Measurements from ENCODE around the gene PTPRF.
"Not testable (repeated sequence)": the region's sequence is repeated elsewhere in the genome, so short reads cannot be mapped to it uniquely, and the experiment has no call there.

The PTPRF gene

DNA sequence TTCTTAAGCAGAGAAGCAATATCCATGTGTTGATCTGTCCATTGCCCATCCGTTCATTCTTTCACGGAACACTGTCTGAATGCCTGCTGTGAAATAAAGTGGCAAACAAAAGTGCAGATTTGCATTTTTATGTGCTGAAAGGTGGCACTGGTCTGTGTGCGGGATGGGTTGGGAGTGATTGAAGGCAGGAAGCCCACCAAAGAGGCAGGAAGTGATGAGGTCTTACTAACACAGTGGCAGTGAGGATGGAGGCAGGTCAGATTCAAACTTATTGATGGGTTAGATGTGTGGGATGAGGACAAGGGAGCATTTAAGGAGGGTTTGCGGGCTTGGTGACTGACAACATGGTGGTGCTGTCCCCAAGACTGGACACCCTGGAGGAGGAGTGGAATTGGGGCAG is 8.3 kb downstream of the PTPRF start:
- no peak for DNase-seq

GRCh38 chr1:43539726-43540434 is 9.2 kb downstream of the PTPRF start:
- DNase-seq: no peak

GRCh38 chr1:43540653-43541071 is 10.0 kb downstream of the PTPRF start:
- DNase-seq: no peak

GRCh38 chr1:43541141-43541540 is 10.5 kb downstream of the PTPRF start:
- DNase-seq: no peak

DNA sequence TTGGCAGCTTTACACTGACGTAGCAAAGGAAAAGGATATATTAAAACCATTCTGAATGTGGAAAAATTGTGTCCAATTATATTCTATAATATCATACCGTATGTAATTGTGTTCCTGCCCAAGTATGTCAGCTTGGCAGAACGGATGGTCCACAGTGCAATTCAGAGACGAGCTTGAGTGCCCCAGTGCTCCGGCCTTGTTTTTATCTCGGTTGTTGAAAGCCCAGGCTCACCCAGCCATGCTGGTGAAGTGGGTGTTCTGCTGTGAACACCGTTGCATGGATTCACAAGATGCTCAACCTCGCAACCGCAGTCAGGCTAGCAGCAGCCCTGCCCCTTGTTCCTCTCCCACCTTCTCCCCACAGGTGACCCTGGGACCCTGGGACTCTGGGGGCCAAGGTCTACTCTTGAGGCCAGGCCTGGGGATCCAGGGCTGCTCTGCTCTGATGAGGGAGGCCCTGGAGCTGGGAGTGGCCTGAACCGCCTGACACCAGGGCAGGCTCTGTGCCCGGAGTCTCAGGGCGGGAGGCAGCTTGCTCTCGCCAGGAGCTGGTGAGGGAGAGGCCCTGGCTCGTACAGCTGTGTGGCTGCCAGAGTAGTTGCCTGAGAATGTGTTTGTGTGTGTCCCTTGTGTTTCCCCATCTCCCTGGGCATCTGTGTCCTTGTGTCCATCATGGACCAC is 11.2 kb downstream of the PTPRF start:
- DNase-seq: peak; percentile 41 to 73

GRCh38 chr1:43542527-43543458 is 12.1 kb downstream of the PTPRF start:
- no peak for DNase-seq

- no peak for DNase-seq
Measured at GRCh38 chr1:43543567-43543966, 12.9 kb downstream of the PTPRF start.

DNA sequence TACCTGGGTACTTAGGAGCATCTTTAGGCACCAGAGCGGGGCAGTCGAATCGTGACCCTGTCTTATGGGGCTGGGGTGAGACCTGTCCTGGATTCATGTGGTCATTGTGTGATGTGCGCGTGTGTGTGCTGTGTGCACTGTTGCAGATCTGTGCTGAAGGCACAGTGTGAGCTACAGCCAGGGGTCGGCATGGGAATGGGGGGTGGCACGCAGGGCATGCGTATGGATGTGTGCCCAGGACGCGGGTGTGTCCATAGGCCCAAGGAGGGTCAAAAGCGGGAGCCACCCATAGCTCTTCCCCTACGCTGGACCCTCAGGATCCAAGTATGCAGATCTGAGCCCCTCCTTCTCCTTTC is 14.6 kb downstream of the PTPRF start:
- no peak for DNase-seq

DNA sequence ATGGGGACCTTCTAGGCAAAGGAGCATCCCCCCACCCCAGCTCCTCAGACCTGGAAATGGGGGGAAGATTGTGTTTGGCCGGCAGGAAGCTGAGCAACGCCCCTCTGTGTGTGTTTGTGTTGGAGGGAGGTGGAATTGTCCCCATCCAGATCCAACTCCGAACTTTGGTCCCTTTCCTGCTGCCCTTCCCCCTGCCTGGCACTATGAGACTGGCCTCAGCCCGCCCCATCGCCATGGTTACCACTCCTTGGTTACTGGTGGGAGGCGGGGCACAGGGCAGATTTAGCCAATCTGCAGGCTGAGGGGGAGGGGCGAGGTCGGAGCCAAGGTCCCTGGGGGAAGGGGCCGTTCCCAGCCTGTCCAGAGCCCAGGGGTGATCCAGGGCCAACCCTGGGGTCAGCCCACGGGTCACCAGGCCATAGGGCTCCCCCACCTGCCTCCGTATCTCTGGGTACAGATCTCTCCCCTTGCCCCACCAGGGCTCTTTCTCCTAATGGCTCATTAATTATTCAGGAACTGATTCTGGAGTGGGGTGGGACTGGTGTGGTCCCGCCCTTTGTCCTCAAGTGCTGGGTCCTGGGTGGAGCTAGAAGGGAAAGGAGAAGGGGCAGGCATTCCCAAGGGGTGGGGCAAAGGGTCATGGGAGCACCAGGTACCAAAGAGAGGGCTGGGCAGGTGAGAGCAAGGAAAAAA is 15.2 kb downstream of the PTPRF start:
- peak; percentile 89 to 90 for DNase-seq

GRCh38 chr1:43546388-43547100 is 15.9 kb downstream of the PTPRF start:
- no peak for DNase-seq

GRCh38 chr1:43547538-43548072 is 16.9 kb downstream of the PTPRF start:
- peak in 1 of 2 experiments; percentile 14 for DNase-seq

DNA sequence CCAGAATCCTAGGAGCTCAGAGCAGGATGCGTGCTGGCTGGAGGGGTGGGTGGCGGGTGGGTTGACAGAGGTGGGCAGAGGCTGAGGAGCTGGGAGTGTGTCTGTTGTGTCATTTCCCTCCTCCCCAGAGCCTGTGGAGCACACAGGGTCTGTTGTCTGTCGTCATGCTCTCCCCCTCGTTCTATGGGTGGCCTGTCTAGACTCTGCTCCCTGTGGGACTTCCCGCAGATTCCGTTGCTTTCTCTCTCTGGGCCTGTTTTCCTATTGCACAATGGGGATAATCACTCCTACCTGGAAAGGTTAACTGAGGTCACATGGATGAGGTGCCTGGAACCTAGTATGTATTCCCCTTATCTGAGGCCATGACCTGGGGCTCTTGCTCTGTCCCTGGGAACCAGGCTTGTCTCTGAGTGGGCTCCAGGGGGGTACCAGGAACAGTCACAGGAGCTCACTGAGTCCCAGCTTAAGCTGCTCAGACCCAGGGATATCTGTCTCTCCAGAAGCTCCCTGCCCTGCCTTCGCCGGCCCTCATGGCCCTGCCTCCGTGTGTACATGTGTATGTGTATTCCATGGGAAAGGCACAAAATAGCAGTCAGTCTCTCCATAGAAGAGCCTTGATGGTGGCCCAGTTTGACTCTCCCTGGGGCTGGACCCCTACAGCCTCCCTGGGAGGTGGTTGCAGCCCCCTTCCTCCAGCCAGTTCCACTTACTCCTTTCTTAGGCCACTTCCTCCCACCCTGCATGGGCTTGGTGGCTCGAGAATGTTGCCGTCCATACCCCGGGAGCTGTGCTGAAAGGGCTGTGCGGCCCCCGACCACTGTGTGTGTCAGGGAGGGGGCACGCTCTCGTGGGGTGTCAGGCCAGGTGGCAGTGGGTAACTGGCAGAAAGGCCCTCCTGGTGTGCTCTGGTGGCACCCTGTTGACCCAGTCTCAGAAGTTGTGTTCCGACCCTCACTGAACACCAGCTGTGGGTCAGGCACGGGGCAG is 17.9 kb downstream of the PTPRF start:
- DNase-seq: no peak

DNA sequence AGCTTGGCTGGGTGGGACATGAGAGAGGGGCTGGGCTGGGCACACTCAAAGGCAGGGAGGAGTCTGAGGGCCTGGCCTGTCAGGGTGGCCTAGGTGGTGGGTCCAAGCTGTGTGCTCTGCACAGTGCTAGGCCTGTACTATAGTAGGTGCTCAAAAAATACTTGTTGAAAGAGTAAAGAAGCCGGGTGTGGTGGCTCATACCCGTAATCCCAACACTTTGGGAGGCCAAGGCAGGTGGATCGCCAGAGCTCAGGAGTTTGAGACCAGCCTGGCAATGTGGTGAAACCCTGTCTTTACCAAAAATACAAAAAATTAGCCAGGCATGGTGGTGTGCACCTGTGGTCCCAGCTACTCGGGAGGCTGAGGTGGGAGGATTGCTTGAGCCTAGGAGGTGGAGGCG is 18.7 kb downstream of the PTPRF start:
- not testable (repeated sequence) for DNase-seq

DNA sequence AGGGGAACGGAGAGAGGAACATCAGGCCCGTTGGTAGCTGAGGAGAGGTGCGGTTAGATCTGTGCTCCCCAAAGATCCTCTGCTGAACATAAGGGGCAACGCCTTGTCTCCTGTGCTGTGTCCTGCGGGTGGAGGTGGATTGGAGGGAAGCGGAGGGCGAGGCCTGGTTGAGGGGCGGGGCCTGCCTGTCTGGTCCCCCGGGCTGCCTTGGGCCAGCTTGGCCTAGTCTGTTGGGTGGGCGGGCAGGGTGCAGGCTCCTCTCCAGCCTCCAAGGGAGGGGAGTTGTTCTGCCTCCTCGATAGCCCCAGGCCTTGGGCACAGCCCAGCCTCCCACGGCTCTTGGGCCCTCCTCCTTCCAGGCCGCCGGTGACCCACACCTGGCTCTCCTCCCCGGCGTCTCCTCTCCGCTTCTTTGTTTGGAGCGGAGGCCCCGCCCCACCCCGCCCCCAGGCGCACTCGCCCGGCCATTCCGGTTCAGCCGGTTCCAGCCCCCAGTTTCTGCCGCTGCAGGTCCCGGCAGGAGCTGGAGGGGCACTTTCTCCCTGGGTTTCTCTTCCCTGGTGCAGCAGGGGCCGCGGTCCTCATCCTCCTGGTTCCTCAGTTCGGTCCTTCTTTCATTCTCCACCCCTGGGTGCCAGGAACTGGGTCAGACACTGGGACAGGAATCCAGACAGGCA is 19.4 kb downstream of the PTPRF start:
- peak; percentile 76 to 81 for DNase-seq

GRCh38 chr1:43550598-43551246 is 20.0 kb downstream of the PTPRF start:
- DNase-seq: no peak

DNA sequence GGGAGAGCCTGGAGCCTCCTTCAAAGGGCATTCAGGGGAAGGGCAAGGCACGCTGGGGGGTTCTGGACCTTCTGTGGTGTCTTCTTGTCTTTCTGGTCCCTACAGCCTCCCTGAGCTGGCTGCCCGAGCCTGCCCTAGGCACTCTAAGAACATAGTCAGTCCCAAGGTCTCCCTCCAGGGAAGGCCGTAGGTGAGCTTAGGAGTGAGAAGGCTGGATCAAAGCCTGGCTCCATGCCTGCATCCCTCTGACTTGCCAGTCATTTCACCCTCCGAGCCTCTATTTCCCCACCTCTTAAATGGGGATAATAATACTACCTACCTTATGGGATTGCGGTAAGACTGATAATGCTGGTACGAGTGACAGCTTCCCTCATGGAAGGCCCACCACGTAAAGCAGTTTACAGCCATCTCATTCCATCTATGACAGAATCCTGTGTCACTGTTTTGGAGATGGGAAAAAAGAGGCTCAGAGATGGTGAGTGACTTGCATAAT is 20.8 kb downstream of the PTPRF start:
- no peak for DNase-seq

DNA sequence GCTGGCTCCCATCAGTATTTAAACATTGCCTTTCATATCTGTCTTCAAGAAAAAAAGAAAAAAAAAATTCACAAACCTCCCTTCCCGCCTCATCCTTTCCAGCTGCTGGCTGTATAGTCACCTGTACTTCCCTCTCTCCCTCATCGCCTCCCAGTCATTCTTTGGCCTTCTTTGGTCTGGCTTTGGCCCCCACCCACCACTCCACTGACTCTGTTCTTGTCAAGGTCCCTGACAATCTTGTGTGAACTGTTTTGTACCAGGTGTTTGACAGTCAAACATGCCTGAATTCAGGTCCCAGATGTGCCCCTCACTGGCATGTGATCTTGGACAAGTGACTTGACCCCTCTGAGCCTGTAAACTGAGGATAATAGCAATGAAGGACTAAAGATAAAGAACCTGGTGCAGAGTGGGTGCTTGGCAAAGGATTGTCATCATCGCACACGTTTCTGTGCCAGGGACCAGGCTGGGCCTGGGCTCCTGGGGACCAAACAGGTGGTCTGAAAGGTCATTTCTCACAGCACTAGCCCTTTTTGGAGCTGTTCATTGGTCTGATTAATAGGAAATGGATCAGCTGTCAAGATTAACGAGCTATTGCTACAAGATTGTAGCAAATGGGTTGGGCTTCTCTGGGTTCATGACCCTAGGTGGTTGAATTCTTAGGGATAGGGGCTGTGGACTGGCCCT is 21.5 kb downstream of the PTPRF start:
- DNase-seq: no peak

DNA sequence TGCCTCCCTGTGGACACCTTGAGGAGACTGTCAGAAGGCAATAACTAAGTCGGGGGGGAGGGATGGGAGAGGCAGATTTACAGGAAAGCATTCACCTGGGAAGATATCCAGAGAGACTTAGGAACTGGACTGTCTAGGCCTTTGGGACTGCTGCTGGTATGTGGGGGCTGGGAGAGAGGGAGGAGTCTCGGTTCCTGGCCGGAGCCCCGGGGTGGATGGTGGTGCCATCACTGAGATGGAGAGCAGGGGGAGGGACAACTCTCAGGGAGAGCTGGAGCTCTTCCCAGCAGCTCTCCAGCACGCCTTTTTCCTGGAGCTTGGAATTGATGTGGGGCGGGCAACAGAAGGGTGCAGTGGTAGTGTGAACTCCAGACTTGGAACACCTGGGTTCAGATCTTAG is 22.1 kb downstream of the PTPRF start:
- DNase-seq: no peak
